Inferior parietal cortex (tissue), 1 donor: ENCODE results near the gene LAMA1.
"Not testable (repeated sequence)": the region's sequence is repeated elsewhere in the genome, so short reads cannot be mapped to it uniquely, and the experiment has no call there.

Source experiments
- DNase-seq: peaks from one replicate; pipeline ENCODE4 v3.0.0-alpha.2; 2016; ENCODE audit errors: extremely low spot score

The LAMA1 gene

GRCh38 chr18:6949800-6950586 lies 167.6 kb downstream of the LAMA1 start:
- no peak for DNase-seq

DNA sequence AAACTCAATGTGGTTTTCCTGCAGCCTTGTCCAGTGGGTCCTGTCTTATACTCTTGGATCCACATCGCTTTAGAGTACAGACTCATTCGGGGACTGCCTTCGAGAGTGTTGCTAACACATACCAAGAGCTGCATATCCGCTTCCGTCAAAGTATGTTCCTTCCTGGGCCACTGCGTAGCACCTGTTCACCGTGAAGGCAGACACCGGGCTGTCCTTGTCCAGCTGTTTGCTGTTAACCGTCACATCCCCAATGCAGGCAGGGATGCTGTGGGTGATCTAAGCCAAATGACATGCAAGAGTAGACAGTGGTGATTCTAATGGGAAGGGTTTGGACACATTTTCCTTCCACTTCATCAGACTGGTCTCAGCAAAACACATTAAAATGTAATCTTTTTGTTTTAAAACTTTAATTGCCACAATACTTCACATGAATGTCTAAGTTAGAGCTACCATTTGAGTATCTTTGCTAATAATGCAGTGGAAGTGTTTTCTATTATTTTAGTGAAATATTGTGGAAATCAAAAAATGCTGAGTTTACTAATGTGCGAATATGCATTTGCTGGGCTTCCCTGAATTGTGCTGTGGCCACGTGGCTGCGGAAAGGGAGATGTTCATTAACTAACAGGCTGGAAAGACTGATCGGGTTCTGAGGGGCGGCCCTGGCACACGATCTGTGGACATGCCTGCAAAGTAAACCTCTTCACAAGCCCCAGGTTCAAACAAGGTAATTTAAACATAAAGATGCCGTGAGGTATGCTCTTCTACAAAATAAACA lies 169.1 kb downstream of the LAMA1 start:
- no peak for DNase-seq

- DNase-seq, result no peak
These were observed 170.1 kb downstream of the LAMA1 start for GRCh38 chr18:6947338-6948030.

- no peak for DNase-seq
These were observed 174.5 kb downstream of the LAMA1 start for GRCh38 chr18:6943143-6943542.

- no peak for DNase-seq
These were observed 174.9 kb downstream of the LAMA1 start for GRCh38 chr18:6942742-6943141.

DNA sequence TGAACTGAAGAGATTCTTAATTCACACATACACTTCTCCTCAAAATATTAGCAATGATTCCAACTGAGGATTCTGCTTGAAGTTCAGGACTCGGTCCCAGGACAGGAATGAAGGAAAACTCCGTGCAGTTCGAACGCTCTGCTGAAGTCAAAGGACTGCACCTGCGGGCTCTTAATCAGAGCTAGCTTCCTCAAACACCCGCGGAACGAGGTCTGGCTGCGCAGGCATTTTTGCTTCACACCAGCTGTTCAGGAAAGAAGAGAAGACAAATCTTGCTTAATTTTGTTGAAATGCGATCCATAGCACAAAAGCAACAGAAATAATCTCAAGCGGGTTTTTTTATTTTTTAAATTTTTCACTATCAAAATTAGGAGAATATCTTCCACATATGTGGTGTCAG lies 175.6 kb downstream of the LAMA1 start:
- DNase-seq, result no peak

GRCh38 chr18:6940451-6940850 lies 177.1 kb downstream of the LAMA1 start:
- DNase-seq, result no peak

DNA sequence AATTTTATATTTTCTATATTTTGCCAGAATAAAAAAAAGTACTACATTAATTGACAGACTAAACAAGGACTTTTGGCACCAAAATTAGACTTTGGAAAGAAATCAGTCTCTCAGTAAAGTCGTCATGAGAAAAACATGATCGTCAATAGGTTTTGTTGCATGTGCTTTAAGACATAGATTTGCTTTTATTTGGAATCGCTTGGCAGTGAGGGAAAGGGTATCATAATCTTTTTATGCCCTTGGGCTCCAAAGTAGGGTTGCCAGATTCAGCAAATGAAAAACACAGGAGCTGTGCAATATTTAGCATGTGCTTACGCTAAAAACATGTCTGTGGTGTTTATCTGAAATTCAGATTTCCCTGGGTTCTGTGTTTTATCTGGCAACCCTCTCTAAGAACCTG lies 177.6 kb downstream of the LAMA1 start:
- no peak for DNase-seq

- not testable (repeated sequence) for DNase-seq
These were observed 179.2 kb downstream of the LAMA1 start for GRCh38 chr18:6938403-6938802.

DNA sequence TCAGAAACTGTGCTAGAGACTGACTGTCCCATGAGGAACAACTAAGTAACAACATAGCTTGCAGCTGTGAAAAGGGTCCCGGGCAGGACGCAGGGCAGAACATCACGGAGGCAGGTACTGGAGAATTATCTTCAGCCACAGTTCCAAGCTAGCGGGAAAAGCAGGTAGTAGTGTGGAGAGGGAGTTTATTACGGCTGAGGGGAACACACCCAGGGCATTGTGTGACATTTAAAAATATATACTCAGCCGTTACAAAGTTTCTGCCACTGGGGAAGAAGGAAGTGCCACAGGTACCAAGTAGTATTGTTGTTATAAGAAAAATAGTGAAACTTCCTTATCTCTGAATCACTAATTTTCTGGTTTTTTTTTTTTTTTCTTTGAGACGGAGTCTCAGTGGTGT lies 179.6 kb downstream of the LAMA1 start:
- DNase-seq, result no peak

DNA sequence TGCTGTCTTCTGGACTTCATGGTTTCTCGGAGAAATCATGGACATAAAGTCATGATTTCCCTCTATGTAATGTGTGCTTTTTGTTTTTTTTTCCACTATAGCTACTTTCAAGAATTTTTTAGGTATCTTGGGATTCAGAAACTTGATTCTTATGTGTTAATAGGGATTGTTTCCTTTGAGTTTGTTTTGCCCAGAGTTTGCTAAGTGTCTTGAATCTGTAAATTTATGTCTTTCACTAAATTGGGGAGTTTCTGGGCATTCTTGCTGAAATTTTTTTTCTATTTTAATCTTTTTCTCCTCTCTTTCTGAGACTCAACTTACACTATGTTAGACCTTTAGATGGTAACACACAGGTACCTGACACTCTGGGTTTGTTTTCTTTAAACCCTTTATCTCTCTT lies 182.7 kb downstream of the LAMA1 start:
- no peak for DNase-seq

- DNase-seq, result no peak
These were observed 188.1 kb downstream of the LAMA1 start for GRCh38 chr18:6929370-6930102.

GRCh38 chr18:6928359-6928758 lies 189.2 kb downstream of the LAMA1 start:
- DNase-seq, result no peak

GRCh38 chr18:6927153-6927552 lies 190.4 kb downstream of the LAMA1 start:
- no peak for DNase-seq

- no peak for DNase-seq
These were observed 194.4 kb downstream of the LAMA1 start for GRCh38 chr18:6923220-6923619.

- DNase-seq, result no peak
These were observed 196.0 kb downstream of the LAMA1 start for GRCh38 chr18:6921571-6921970.

DNA sequence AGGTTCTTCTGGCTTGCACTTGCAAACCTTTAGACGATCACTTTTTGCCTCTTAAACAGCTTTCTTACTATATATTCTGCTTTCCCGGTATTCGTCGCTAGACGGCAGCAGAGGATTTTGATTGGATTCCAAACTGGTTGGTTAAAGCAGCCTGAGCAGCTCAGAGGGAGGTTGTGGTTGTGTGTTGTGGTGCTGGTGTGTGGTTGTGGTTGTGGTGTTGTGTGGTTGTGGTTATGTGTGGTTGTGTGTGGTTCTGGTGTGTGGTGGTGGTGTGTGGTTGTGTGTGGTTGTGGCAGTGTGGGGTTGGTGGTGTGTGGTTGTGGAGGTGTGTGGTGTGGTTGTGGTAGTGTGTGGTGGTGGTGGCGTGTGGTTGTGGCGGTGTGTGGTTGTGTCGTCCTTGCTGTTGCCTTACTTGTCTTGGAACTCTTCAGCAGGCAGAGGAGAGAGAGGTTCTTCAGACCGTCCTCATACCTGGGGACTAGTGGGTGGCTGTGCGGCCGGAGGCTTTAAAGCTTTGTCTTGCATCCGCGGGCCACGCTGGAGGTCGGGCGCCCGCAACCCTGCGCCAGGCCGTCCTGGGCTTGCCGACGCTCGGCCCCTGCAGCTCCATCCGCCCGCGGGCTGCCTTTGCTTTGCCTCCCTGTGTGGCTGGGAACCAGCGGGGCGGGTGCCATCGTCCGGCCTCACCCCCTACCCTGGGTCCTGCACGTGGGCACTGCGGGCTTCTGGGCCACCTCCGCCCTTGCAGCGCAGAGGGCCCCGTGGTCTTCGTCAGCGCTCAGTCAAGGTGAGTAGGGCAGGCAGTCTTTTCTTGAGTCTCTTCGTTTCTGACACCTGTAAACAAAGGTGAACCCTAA lies 197.3 kb downstream of the LAMA1 start:
- DNase-seq, result peak; percentile 75

- DNase-seq, result no peak
These were observed 200.5 kb downstream of the LAMA1 start for GRCh38 chr18:6917072-6917471.

DNA sequence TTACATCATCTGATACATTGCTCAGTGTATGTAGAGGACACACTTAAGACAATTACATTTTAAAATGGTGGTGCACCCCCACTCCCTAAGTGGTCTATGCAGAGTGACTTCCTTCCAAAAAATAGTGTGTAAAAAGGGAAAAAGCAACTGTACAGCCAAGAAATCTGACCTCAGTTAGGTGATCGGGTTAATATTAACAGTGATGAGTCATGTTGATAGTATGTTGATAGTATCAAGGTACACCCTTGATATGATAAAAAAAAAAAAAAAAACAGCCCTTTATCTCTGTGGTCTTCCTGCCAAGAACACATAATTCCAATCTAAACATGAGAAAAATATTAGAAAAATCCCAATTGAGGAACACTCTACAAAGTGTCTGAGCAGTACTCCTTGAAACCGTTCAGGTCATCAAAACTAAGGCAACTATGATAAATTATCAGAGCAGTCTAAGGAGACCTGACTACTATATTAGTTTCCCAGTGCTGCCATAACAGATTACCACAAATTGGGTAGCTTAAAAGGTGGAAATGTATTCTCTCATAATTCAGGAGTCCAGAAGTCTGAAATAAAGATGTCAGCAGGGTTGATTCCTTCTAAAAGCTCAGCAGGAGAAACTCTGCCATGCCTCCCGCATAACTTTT lies 216.2 kb downstream of the LAMA1 start:
- DNase-seq, result no peak

DNA sequence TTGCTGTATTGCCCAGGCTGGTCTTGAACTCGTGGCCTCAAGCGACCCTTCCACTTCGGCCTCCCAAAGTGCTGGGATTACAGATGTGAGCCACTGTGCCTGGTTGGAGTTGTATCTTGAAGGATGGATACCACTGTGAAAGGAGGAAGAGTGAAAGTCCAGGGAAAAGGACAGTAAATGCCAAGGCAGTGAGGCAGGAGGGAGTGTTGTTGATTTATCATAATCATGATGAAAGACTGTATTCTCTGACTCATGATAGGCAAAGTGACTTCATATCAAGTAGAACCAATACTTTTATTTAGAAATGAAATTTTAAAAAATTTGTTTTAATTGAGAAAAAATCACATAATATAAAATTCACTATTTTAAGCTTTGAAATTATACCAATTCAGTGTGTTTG lies 225.8 kb downstream of the LAMA1 start:
- no peak for DNase-seq
